ENCODE measurements around the gene KDM3B. TPM values are rescaled to one million over a fixed set of nuclear protein-coding genes. Genes with fewer than 3 reads are reported as not detected.

The KDM3B gene
- total and polyA plus RNA-seq, 5 donors: 22.8 to 56.3 (median 46.7) TPM

DNA sequence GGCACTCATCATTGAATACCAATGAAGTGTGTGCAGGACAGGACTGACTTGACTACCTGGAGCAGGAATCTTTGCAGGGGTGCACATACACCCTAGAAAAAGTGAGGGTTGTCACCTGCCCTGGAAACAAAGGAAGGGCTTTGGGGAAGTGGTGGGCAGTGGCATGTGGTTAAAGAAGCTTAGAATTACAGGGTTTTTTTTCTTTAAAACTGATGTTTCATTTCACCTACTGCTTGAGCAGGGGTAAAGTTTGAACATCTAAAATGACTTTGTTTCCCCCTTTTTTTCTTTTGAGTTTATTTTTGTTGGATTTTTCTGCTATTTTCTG lies 2.0 kb upstream of the KDM3B start:
- intact Hi-C loops (cut with DNase I): no loop called here
- no peak for ATAC-seq
- no peaks in the 10 kb centered on the region for H3K27me3 ChIP-seq (ENCODE audit: control insufficient read depth, insufficient read depth)
- H3K4me3 ChIP-seq (ENCODE audit: low read length): no peak overlapping the region
- peaks cover 3% of the 10 kb centered on the region for H3K4me1 ChIP-seq (ENCODE audit: control insufficient read depth, insufficient read depth, low read length)
- DNase-seq: no peak
- no peaks in the 10 kb centered on the region for H3K9me3 ChIP-seq (ENCODE audit: control insufficient read depth, low read length)
- H3K27ac ChIP-seq (ENCODE audit: low read length): peak overlapping the region; percentile 65

GRCh38 chr5:138351056-138351455 lies 1.4 kb upstream of the KDM3B start:
- H3K4me1 ChIP-seq (ENCODE audit: control insufficient read depth, insufficient read depth, low read length): peaks cover 3% of the 10 kb centered on the region
- no peak overlapping the region for H3K27ac ChIP-seq (ENCODE audit: low read length)
- no peaks in the 10 kb centered on the region for H3K9me3 ChIP-seq (ENCODE audit: control insufficient read depth, low read length)
- WGBS: 90% methylated on average over 1 of the region's 1 CpG
- intact Hi-C loops (cut with DNase I): no loop called here
- no peak overlapping the region for H3K4me3 ChIP-seq (ENCODE audit: low read length)
- ATAC-seq (no peak), DNase-seq (no peak)
- H3K27me3 ChIP-seq (ENCODE audit: control insufficient read depth, insufficient read depth): no peaks in the 10 kb centered on the region

DNA sequence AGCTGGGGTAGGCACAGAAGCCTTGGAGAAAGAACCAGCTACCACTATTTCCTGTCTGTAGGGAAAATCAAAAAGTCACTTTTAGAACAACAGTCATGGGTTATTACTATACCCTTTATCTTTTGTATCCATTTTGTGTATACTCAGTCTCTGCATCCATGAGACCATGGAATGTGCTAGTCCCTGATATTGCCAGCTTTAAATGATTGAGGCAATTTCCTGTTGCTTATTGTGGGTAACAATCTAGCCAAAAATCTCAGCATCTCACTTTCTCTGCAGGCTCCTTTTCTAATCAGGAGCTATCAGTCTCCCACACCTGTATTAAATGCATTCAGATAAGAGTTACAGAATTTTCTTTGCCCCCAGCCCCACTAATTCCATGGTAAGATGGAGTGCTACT lies 968 bp upstream of the KDM3B start:
- intact Hi-C loops (cut with DNase I): no loop called here
- peaks cover 3% of the 10 kb centered on the region for H3K4me1 ChIP-seq (ENCODE audit: control insufficient read depth, insufficient read depth, low read length)
- no peak overlapping the region for H3K4me3 ChIP-seq (ENCODE audit: low read length)

DNA sequence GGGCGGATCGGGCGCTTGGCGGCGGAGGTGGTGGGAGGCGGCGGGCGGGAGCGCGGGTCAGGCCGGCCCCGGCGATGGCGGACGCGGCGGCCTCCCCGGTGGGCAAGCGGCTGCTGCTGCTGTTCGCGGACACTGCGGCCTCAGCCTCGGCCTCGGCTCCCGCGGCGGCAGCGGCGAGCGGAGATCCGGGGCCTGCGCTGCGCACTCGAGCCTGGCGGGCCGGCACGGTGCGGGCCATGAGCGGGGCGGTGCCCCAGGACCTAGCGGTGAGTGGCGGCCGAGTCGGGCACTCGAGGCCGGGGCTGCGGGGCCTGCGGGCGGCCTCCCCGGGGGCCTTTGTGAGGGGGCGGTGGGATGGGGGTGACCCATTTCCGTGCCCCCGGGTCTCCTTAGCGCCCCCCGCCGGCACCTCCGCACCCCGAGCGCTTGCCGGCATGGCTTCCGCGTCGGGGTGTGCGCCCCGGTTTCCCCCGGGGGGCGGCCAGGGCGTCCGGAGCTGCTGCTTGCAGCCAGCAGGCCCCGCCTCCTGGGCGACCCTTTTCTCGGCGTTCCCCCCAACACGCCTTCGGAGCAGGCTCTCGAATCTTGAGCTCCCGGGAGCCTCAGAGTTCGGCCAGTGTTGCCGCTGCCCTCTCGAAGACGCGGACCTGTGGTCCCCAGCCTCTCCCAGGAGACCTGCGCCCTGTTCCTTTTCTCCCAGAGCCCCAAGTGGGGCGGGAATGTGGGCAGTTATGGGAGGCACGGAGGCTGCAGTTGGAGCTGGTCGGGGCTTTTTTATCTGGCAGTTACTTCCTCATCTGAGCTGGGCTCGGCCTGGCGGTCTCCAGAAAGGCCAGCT lies 456 bp downstream of the KDM3B start:
- H3K4me3 ChIP-seq (ENCODE audit: low read length): peak overlapping the region; percentile 92
- H3K27ac ChIP-seq (ENCODE audit: low read length): peak overlapping the region; percentile 99
- no peaks in the 10 kb centered on the region for H3K27me3 ChIP-seq (ENCODE audit: control insufficient read depth, insufficient read depth)
- intact Hi-C loops (cut with DNase I): no loop called here
- no peaks in the 10 kb centered on the region for H3K9me3 ChIP-seq (ENCODE audit: control insufficient read depth, low read length)
- WGBS: under 1% methylated on average over 87 of the region's 88 CpGs
- ATAC-seq (peak; percentile 71 to 72), DNase-seq (peak; percentile 62 to 86 (median 84))
- peaks cover 3% of the 10 kb centered on the region for H3K4me1 ChIP-seq (ENCODE audit: control insufficient read depth, insufficient read depth, low read length)

More for the DNA sequence above, 968 bp upstream of the KDM3B start:
- no peak for DNase-seq
- Histone ChIP-seq H3K9me3 (ENCODE audit: control insufficient read depth, low read length) (no peaks in the 10 kb centered on the region), H3K27ac (ENCODE audit: low read length) (no peak overlapping the region), H3K27me3 (ENCODE audit: control insufficient read depth, insufficient read depth) (no peaks in the 10 kb centered on the region)
- ATAC-seq: no peak

DNA sequence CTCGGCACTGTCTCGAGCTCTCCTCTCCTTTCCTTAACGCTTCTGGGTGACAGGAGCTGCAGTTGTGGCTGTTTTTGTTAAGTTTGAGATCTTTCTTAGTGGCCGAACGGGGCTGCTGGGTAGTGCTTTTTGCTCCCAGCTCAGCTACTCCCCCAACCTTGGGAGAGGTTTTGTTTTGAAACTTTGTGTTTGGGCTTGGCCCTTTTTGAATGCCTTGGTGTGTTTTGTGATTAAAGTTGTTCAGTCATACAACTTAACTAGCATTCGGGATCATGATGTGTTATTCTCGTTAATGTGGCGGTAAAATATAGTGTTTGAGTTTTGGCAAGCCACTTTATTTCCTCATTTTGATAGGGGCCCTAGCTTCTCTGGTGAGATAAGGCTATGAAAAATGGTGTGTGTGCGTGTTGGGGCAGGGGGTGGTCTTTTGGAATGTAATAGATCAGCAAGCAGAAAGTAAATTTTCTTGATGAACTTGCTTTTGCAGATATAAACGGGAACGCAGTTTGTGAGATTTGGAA lies 1.1 kb downstream of the KDM3B start:
- Histone ChIP-seq H3K4me1 (ENCODE audit: control insufficient read depth, insufficient read depth, low read length) (peaks cover 3% of the 10 kb centered on the region), H3K4me3 (ENCODE audit: low read length) (peak overlapping the region; percentile 92), H3K9me3 (ENCODE audit: control insufficient read depth, low read length) (no peaks in the 10 kb centered on the region), H3K27ac (ENCODE audit: low read length) (peak overlapping the region; percentile 99), H3K27me3 (ENCODE audit: control insufficient read depth, insufficient read depth) (no peaks in the 10 kb centered on the region)
- DNase-seq (no peak), ATAC-seq (no peak)
- intact Hi-C loops (cut with DNase I): no loop called here
- WGBS: under 1% methylated on average over 11 of the region's 11 CpGs

- Histone ChIP-seq H3K27ac (ENCODE audit: low read length) (peak overlapping the region; percentile 34), H3K27me3 (ENCODE audit: control insufficient read depth, insufficient read depth) (no peaks in the 10 kb centered on the region), H3K9me3 (ENCODE audit: control insufficient read depth, low read length) (no peaks in the 10 kb centered on the region), H3K4me1 (ENCODE audit: control insufficient read depth, insufficient read depth, low read length) (no peaks in the 10 kb centered on the region), H3K4me3 (ENCODE audit: low read length) (peak overlapping the region; percentile 92)
- ATAC-seq (no peak), DNase-seq (no peak)
- 16% methylated on average over 5 of the region's 5 CpGs for WGBS
- intact Hi-C loops (cut with DNase I): no loop called here
Observed at GRCh38 chr5:138354387-138354786, 1.9 kb downstream of the KDM3B start.

GRCh38 chr5:138354926-138355378 lies 2.5 kb downstream of the KDM3B start:
- no peak for DNase-seq
- H3K4me3 ChIP-seq (ENCODE audit: low read length): peak overlapping the region; percentile 92
- intact Hi-C loops (cut with DNase I): no loop called here
- H3K4me1 ChIP-seq (ENCODE audit: control insufficient read depth, insufficient read depth, low read length): no peaks in the 10 kb centered on the region
- ATAC-seq: peak in 1 of 2 donors; percentile 31
- no peaks in the 10 kb centered on the region for H3K9me3 ChIP-seq (ENCODE audit: control insufficient read depth, low read length)
- WGBS: 20% methylated on average over 6 of the region's 6 CpGs
- H3K27me3 ChIP-seq (ENCODE audit: control insufficient read depth, insufficient read depth): no peaks in the 10 kb centered on the region
- no peak overlapping the region for H3K27ac ChIP-seq (ENCODE audit: low read length)

GRCh38 chr5:138359621-138360020 lies 7.1 kb downstream of the KDM3B start:
- H3K9me3 ChIP-seq (ENCODE audit: control insufficient read depth, low read length): no peaks in the 10 kb centered on the region
- intact Hi-C loops (cut with DNase I): no loop called here
- H3K27ac ChIP-seq (ENCODE audit: low read length): no peak overlapping the region
- ATAC-seq: no peak
- no peaks in the 10 kb centered on the region for H3K4me1 ChIP-seq (ENCODE audit: control insufficient read depth, insufficient read depth, low read length)
- DNase-seq: no peak
- no peaks in the 10 kb centered on the region for H3K27me3 ChIP-seq (ENCODE audit: control insufficient read depth, insufficient read depth)
- H3K4me3 ChIP-seq (ENCODE audit: low read length): no peak overlapping the region
- 58% methylated on average over 3 of the region's 3 CpGs for WGBS

DNA sequence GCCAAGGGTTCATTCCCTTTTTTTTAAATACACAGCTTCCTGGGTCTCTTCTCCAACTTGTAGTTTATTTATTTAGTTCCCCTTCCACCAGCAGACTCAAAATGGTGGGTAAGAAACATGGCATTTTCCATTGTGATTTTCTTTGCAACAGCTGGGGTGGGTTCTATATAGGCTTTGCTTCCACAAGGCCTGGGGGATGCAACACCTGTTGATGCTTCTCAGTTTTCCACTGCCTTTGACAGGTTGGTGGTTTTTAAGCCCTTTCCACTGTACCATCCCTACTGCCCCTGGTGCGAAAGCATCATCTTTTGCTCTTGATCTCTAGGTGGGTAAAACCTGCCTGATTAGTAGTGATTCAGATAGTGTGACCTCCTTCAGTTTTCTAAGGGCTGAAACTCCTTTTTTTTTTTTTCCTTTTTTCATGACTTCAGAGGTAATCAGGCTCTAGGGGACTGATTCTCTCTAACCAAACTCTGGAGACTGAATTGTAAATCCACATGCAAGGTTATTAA lies 8.5 kb downstream of the KDM3B start:
- no peak for DNase-seq
- Histone ChIP-seq H3K4me1 (ENCODE audit: control insufficient read depth, insufficient read depth, low read length) (no peaks in the 10 kb centered on the region), H3K9me3 (ENCODE audit: control insufficient read depth, low read length) (no peaks in the 10 kb centered on the region), H3K27me3 (ENCODE audit: control insufficient read depth, insufficient read depth) (no peaks in the 10 kb centered on the region), H3K27ac (ENCODE audit: low read length) (no peak overlapping the region), H3K4me3 (ENCODE audit: low read length) (no peak overlapping the region)
- 100% methylated on average over 1 of the region's 1 CpG for WGBS
- intact Hi-C loops (cut with DNase I): no loop called here
- no peak for ATAC-seq

- WGBS: 96% methylated on average over 1 of the region's 1 CpG
- H3K27me3 ChIP-seq (ENCODE audit: control insufficient read depth, insufficient read depth): no peaks in the 10 kb centered on the region
- DNase-seq: no peak
- peaks cover 12% of the 10 kb centered on the region for H3K4me1 ChIP-seq (ENCODE audit: control insufficient read depth, insufficient read depth, low read length)
- ATAC-seq: no peak
- intact Hi-C loops (cut with DNase I): no loop called here
- H3K9me3 ChIP-seq (ENCODE audit: control insufficient read depth, low read length): no peaks in the 10 kb centered on the region
- H3K27ac ChIP-seq (ENCODE audit: low read length): no peak overlapping the region
- no peak overlapping the region for H3K4me3 ChIP-seq (ENCODE audit: low read length)
Observed at GRCh38 chr5:138364576-138364975, 12.1 kb downstream of the KDM3B start.

DNA sequence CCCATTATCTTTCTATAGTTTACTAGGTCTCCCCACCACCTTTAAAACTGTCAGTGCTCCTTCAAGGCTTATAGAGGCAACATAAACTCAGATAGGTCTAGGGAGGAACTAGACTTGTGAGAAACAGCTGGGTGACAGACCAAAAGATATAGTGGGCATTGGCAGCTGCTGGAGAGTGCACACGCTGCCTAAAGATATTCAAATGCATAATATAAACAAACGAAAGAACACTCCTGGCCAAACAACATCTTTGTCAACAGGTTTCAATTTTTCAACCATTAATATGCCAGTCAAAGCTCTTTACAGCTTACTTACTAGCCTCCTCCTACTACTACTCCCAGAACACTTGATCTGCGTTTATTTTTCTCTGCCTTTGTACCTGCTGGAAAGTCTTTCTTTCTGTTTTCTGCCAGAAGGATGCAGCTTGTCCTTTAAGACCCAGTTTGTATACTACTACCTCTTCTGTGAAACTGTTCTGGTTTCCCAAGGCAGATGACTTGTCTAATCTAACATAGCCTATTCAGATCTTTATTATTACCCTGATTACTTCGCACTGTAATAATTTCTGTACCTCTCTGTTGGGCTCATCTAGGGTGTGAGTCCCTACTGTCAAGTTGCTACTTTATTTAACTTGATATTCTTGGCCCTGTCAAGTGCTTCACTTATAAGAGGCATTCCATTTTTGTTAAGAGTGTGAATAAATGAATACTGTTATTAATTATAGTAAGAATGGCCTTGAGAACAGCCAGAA lies 14.3 kb downstream of the KDM3B start:
- H3K4me1 ChIP-seq (ENCODE audit: control insufficient read depth, insufficient read depth, low read length): peaks cover 15% of the 10 kb centered on the region
- intact Hi-C loops (cut with DNase I): no loop called here

More for the DNA sequence above, 14.3 kb downstream of the KDM3B start:
- Histone ChIP-seq H3K27ac (ENCODE audit: low read length) (no peak overlapping the region), H3K4me3 (ENCODE audit: low read length) (no peak overlapping the region), H3K27me3 (ENCODE audit: control insufficient read depth, insufficient read depth) (no peaks in the 10 kb centered on the region), H3K9me3 (ENCODE audit: control insufficient read depth, low read length) (no peaks in the 10 kb centered on the region)
- peak; percentile 19 to 40 for ATAC-seq
- no peak for DNase-seq
- 54% methylated on average over 4 of the region's 4 CpGs for WGBS
